HEK293T (cell line): Measurements from ENCODE around the gene ALK.

Source experiments
- CTCF ChIA-PET: fragments of 350-600 bp; formaldehyde crosslinking; extraction: SDS; loops from one replicate; lab custom pipeline; 2021; ENCODE audit warnings: antibody characterized with exemption, inconsistent platforms; lab: Yijun Ruan, JAX
- POLR2A ChIA-PET: fragments of 350-600 bp; formaldehyde crosslinking; extraction: SDS; loops from one replicate; lab custom pipeline; 2020; ENCODE audit warnings: antibody characterized with exemption, inconsistent platforms; lab: Yijun Ruan, JAX
- DNase-seq: peaks from one replicate; pipeline ENCODE4 v3.0.0; 2012; ENCODE audit warnings: mixed read lengths; ENCODE audit errors: extremely low spot score
- ARNT ChIP-seq: fragments of 450-650 bp; IDR thresholded peaks from 2 replicates; pipeline ENCODE4 v1.6.1; 2017; ENCODE audit warnings: mild to moderate bottlenecking
- BHLHE40 ChIP-seq: fragments of 450-650 bp; IDR thresholded peaks from 2 replicates; pipeline ENCODE4 v1.6.1; 2016; ENCODE audit warnings: mild to moderate bottlenecking, moderate library complexity, borderline replicate concordance
- CTBP1 ChIP-seq: fragments of 450-650 bp; IDR thresholded peaks from 2 replicates; pipeline ENCODE4 v1.6.1; 2016; ENCODE audit warnings: borderline replicate concordance
- ELF4 ChIP-seq: fragments of 450-650 bp; IDR thresholded peaks from 2 replicates; pipeline ENCODE4 v1.6.1; 2017; ENCODE audit warnings: antibody characterized with exemption
- FOXA1 ChIP-seq: fragments of 450-650 bp; IDR thresholded peaks from 2 replicates; pipeline ENCODE4 v1.6.1; 2016; ENCODE audit warnings: mild to moderate bottlenecking
- FOXK2 ChIP-seq: fragments of 450-650 bp; IDR thresholded peaks from 2 replicates; pipeline ENCODE4 v1.6.1; 2016; ENCODE audit warnings: mild to moderate bottlenecking
- FOXM1 ChIP-seq: fragments of 450-650 bp; IDR thresholded peaks from 2 replicates; pipeline ENCODE4 v1.6.1; 2017; ENCODE audit warnings: mild to moderate bottlenecking, borderline replicate concordance
- HDGF ChIP-seq: fragments of 450-650 bp; IDR thresholded peaks from 2 replicates; pipeline ENCODE4 v1.6.1; 2017; ENCODE audit warnings: antibody characterized with exemption, borderline replicate concordance
- L3MBTL2 ChIP-seq: fragments of 450-650 bp; conservative IDR thresholded peaks from 2 replicates; pipeline ENCODE4 v1.6.1; 2016; ENCODE audit warnings: mild to moderate bottlenecking
- LEF1 ChIP-seq: fragments of 450-650 bp; IDR thresholded peaks from 2 replicates; pipeline ENCODE4 v1.6.1; 2017; ENCODE audit warnings: mild to moderate bottlenecking, borderline replicate concordance
- NFRKB ChIP-seq: fragments of 450-650 bp; IDR thresholded peaks from 2 replicates; pipeline ENCODE4 v1.6.1; 2016; ENCODE audit warnings: mild to moderate bottlenecking, moderate library complexity
- SP1 ChIP-seq: fragments of 450-650 bp; IDR thresholded peaks from 2 replicates; pipeline ENCODE4 v1.6.1; 2017
- SUZ12 ChIP-seq: fragments of 450-650 bp; IDR thresholded peaks from 2 replicates; pipeline ENCODE4 v1.6.1; 2016; ENCODE audit warnings: mild to moderate bottlenecking
- TARDBP ChIP-seq: fragments of 450-650 bp; IDR thresholded peaks from 2 replicates; pipeline ENCODE4 v1.6.1; 2016
- ZNF384 ChIP-seq: fragments of 450-650 bp; IDR thresholded peaks from 2 replicates; pipeline ENCODE4 v1.6.1; 2016
- TF ChIP-seq, protein P1 (sequence below): fragments of 450-650 bp; IDR thresholded peaks from 2 replicates; pipeline ENCODE4 v1.6.1; 2016

The ALK gene

DNA sequence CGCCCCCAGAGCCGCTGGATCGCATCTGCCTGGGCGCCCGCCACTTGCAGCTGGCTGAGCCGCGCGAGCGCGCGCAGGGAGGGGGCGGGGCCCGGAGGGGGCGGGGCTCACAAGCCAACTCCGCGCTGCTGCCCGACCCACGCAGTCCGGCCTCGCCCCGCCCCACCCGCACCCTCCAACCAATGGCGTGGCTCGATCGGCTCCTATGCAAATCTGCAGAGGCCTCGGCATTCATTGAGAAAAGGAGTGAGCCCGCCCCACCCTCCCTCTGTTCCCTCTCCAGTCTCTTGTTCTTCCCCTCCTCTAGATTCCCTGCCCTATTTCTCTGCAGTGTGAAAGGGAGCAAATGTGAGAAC is at the start of gene ALK:
Gene ALK, minus strand, starts transcription at position 27 of the 356 bp plus-strand sequence. CDS start 927 bp downstream, outside the sequence.
- POLR2A ChIA-PET: no interaction called here
- CTCF ChIA-PET: interaction anchor here (1.1 to 2.2 kb wide), 2 partner anchors 12 to 104 kb away, joined by 3 to 11 read pairs; no protein-coding TSS in a partner anchor
- peak; percentile 95 for DNase-seq
- TF ChIP-seq SUZ12 (no peak), SP1 (no peak), NFRKB (no peak), FOXA1 (no peak), TARDBP (no peak), ZNF384 (no peak), CTBP1 (no peak), LEF1 (no peak)
- TF ChIP-seq, protein P1, sequence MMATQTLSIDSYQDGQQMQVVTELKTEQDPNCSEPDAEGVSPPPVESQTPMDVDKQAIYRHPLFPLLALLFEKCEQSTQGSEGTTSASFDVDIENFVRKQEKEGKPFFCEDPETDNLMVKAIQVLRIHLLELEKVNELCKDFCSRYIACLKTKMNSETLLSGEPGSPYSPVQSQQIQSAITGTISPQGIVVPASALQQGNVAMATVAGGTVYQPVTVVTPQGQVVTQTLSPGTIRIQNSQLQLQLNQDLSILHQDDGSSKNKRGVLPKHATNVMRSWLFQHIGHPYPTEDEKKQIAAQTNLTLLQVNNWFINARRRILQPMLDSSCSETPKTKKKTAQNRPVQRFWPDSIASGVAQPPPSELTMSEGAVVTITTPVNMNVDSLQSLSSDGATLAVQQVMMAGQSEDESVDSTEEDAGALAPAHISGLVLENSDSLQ: no peak

DNA sequence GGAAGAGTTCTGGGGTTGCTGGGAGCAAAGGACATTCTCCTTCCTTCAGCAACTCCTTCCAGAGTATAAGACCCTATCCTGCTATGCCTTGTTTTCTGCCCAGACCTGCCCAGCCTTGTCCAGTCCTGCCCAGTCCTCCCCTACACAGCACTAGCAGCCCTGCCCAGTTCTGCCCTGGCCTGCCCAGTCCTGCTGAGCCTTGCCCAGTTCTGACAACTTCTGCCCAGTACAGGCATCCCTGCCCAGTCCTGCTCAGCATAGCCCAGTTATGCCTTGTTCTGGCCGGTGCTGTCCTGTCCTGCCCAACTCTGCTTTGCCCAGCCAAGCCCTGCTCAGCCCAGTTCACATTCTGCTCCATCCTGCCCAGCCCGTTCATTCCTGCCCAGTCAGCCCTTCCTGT is 44.9 kb upstream of the ALK start:
- ChIA-PET POLR2A (no interaction called here), CTCF (no interaction called here)
- no peak for DNase-seq
- no peak for TF ChIP-seq L3MBTL2
- no peak for TF ChIP-seq CTBP1
- no peak for TF ChIP-seq LEF1
- TF ChIP-seq FOXA1: no peak
- TF ChIP-seq, protein P1: no peak
- no peak for TF ChIP-seq ARNT
- TF ChIP-seq SUZ12: no peak
- TF ChIP-seq HDGF: no peak
- TF ChIP-seq NFRKB: no peak
- no peak for TF ChIP-seq FOXM1
- no peak for TF ChIP-seq SP1
- TF ChIP-seq TARDBP: no peak
- no peak for TF ChIP-seq ZNF384
- TF ChIP-seq ELF4: no peak
- TF ChIP-seq FOXK2: no peak
- TF ChIP-seq BHLHE40: no peak

DNA sequence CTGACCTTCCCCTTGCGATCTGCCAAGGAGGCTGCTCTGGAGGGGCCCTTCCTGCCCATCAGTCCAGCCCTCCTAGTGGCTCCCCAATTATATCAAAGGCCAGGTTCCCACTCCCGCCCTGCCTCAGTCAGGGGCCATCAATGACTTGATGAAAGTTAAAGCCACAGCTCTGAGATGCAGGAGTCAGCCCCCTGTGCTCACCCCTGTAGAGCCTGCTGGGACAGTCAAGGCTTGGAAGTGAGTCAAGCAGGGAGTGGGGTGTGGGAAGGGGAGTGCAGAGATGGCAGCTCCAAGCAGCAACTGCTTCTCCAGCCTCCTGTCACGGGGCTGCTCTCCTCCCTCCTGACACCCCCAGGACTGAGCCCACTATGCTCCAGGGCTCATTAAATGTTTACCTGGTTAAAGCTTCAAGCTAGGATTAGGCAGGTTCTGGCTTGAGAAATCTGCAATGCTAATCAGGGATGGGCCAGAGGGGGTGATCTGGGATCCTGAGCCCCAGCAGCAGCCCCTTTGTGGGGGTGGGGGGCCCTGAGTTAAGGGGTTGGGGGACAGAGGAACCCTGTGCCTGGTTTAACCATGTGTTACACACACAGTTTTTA is 42.7 kb upstream of the ALK start:
- no peak for TF ChIP-seq NFRKB
- TF ChIP-seq BHLHE40: no peak
- no peak for TF ChIP-seq SUZ12
- TF ChIP-seq ZNF384: no peak
- TF ChIP-seq L3MBTL2: no peak
- TF ChIP-seq FOXK2: no peak
- TF ChIP-seq ARNT: no peak
- TF ChIP-seq FOXA1: no peak
- no peak for TF ChIP-seq TARDBP
- TF ChIP-seq CTBP1: no peak
- TF ChIP-seq ELF4: no peak
- no peak for TF ChIP-seq FOXM1
- TF ChIP-seq HDGF: no peak
- TF ChIP-seq, protein P1: no peak
- no peak for DNase-seq
- ChIA-PET CTCF (no interaction called here), POLR2A (no interaction called here)

DNA sequence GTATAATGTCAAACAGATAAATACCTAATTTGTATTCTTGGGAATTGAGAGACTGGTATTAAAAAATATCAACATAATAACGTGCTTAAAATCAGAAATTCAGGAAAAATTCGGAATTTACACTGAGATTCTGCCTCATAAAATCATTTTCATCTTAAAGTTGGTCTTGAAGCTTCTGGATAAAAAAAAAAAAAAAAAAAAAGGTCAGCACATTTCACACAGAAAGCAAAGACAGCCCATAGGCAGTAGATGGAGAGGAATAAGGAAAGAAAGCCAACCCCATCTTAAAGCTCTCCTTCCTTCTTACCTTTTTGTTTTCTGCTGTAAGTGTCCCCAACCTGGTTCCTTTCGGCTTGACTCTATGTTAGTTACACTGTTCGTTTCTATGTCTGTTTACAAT is 41.5 kb upstream of the ALK start:
- ChIA-PET CTCF (no interaction called here), POLR2A (no interaction called here)
- no peak for DNase-seq
- TF ChIP-seq L3MBTL2: no peak

DNA sequence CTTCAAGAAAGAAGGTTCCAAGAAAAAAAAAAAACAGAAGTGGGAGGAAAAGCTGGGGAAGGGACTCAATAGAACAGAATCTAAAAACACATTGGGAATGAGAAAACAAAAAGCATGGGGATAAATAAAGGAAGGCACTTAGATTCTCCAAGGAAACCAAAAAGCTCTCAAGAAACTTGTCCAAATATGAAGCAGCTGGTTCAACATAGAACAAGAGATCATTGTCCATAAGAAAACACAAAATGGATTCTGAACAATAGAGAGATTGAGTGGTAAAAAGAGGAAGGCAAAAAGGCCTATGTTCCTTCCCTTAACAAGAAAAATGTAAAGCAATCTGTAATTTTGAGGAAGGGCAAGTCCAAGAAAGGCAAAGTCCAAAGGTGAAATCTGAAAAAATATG is 32.9 kb upstream of the ALK start:
- ChIA-PET CTCF (no interaction called here), POLR2A (no interaction called here)
- no peak for TF ChIP-seq ARNT
- TF ChIP-seq FOXK2: no peak
- no peak for TF ChIP-seq BHLHE40
- TF ChIP-seq FOXM1: no peak
- no peak for TF ChIP-seq ELF4
- no peak for TF ChIP-seq HDGF
- TF ChIP-seq CTBP1: no peak
- no peak for TF ChIP-seq FOXA1
- no peak for TF ChIP-seq NFRKB
- no peak for TF ChIP-seq LEF1
- TF ChIP-seq SP1: no peak
- TF ChIP-seq ZNF384: no peak
- no peak for TF ChIP-seq L3MBTL2
- TF ChIP-seq, protein P1: no peak
- no peak for TF ChIP-seq TARDBP
- TF ChIP-seq SUZ12: no peak
- no peak for DNase-seq

DNA sequence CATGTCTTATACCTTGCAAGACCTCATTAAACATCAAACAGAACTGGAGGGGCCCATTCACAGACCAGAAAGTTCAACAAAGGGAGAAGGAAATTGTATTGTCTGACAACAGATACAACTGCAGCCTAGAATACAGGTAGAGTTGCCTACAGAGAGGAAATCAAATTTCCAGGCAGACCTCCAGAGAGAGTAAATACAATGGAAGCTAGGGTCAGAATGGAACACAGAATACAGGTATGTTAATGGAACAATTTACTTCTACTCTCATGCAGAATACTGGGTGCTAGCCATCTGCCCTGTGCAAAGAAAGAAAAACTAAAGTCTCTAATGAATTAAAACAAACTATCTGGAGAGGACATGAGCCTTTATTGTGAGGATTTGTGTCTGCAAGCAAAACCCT is 31.6 kb upstream of the ALK start:
- TF ChIP-seq FOXK2 (no peak), TARDBP (no peak), FOXA1 (no peak), NFRKB (no peak), HDGF (no peak), LEF1 (no peak), ELF4 (no peak)
- TF ChIP-seq, protein P1: no peak
- POLR2A ChIA-PET: no interaction called here
- CTCF ChIA-PET: no interaction called here
- no peak for DNase-seq
